ENCODE measurements around the gene EPC1.

DNA sequence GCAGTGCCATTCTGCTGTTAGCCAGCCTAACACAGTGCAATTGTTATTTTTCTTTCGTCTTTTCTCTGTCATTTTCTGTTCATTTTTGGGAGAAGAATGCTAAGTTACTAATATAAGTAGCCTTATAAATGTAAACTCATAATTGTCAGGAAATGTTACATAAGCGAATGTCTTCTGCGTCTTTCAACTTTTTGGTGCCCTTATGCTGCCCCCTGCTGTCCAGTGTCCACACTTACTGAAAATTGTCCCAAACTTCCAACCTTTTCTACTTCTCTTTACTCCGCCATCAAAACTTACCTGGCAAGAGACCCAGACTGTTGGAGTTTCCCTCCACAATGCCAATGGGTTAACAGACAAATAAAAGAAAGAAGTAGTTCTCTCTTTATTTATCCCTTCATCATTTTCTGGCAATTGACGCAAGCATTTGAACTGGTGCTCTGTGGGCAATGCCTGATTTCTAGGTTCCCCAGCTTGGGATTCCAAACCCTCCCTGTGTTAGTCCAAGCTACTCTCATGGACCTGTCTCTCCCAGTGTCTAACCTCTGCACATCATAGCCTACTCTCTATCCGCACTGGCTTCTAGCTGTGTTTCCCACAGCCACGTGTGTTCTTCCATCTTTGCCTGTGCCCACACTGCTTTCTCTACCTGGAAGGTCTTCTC is 21.0 kb upstream of the EPC1 start:
- TF ChIP-seq EP300 (IDR thresholded peaks at IDR 0.05), result no peak
- TF ChIP-seq, protein P1, sequence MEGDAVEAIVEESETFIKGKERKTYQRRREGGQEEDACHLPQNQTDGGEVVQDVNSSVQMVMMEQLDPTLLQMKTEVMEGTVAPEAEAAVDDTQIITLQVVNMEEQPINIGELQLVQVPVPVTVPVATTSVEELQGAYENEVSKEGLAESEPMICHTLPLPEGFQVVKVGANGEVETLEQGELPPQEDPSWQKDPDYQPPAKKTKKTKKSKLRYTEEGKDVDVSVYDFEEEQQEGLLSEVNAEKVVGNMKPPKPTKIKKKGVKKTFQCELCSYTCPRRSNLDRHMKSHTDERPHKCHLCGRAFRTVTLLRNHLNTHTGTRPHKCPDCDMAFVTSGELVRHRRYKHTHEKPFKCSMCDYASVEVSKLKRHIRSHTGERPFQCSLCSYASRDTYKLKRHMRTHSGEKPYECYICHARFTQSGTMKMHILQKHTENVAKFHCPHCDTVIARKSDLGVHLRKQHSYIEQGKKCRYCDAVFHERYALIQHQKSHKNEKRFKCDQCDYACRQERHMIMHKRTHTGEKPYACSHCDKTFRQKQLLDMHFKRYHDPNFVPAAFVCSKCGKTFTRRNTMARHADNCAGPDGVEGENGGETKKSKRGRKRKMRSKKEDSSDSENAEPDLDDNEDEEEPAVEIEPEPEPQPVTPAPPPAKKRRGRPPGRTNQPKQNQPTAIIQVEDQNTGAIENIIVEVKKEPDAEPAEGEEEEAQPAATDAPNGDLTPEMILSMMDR (IDR thresholded peaks at IDR 0.05), result peak; percentile 69 to 84 (median 77)

All from tibial nerve (tissue), 4 donors.